GM12874 (cell line): Measurements from ENCODE around the gene EWSR1.

Source experiments
- TF ChIP-seq, protein P1 (sequence below): IDR thresholded peaks from 2 replicates; pipeline ENCODE4 v1.5.1; 2011; ENCODE audit warnings: low read depth, mild to moderate bottlenecking, control low read depth, low read length, moderate library complexity; ENCODE audit not compliant: insufficient read depth

EWSR1 gene

DNA sequence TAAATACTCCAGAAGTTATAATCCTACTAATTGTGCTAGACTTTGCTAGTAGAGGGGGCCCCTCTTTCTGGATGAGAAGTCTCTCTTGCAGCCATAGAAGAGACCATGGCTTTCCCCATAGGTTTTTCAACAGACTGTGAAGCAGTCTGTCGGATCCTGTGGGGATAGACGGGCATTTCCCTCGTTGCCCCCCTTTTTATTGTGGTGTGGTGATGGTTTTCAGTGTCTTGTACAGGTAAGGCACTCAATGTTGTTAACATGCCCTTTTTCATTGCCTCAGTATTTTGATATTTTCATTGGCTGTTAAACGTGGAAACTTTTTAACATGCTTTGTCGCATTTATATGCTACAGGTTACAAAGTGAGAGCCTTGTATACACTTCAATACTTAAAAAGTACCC is 22.0 kb downstream of the EWSR1 start:
- TF ChIP-seq, protein P1, sequence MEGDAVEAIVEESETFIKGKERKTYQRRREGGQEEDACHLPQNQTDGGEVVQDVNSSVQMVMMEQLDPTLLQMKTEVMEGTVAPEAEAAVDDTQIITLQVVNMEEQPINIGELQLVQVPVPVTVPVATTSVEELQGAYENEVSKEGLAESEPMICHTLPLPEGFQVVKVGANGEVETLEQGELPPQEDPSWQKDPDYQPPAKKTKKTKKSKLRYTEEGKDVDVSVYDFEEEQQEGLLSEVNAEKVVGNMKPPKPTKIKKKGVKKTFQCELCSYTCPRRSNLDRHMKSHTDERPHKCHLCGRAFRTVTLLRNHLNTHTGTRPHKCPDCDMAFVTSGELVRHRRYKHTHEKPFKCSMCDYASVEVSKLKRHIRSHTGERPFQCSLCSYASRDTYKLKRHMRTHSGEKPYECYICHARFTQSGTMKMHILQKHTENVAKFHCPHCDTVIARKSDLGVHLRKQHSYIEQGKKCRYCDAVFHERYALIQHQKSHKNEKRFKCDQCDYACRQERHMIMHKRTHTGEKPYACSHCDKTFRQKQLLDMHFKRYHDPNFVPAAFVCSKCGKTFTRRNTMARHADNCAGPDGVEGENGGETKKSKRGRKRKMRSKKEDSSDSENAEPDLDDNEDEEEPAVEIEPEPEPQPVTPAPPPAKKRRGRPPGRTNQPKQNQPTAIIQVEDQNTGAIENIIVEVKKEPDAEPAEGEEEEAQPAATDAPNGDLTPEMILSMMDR = no peak

DNA sequence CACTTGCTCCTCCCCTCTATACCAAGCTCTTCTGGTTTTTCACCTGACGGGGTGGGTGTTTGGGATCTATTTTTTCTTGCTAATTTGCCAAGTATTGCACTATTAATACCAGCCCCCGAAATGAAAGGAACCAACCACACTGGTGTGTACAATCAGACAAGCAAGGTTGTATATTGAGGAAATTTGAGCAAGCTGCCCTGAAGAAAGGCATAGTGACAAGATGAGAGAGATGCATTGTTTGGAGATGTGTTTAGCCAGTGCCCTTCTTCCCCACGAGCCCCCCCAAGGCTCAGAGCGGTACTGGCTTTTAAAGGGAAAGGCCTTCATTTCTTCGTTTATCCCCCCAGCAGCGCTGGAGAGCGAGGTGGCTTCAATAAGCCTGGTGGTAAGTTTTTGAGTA is 23.1 kb downstream of the EWSR1 start:
- TF ChIP-seq, protein P1 = no peak

DNA sequence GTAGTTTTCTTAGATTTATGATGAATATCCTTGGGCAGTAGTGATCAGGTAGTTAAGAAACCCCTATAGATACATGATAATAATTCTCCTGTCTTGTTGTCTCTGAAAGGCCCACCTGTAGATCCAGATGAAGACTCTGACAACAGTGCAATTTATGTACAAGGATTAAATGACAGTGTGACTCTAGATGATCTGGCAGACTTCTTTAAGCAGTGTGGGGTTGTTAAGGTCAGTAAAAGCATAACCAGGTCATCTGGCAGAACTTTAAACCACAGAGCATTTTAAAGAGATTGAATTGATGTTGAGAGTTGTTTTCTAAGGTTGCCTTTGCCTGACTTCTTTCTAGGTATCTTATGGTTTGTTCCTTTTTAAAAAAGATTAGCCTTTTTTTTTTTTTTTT is 24.3 kb downstream of the EWSR1 start:
- TF ChIP-seq, protein P1 = no peak

DNA sequence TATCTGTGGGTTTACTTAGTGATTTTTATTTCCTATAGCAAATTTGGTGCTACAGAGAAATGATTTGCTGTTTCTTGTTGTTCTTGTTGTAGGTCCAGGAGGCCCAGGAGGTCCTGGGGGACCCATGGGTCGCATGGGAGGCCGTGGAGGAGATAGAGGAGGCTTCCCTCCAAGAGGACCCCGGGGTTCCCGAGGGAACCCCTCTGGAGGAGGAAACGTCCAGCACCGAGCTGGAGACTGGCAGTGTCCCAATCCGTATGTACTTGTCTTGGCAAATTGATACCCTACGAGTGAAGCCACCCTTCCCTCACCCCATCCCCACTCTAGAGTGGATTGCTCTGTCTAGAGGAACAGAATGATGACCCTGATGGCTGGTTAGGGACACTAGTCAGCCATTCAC is 30.6 kb downstream of the EWSR1 start:
- TF ChIP-seq, protein P1 = no peak

DNA sequence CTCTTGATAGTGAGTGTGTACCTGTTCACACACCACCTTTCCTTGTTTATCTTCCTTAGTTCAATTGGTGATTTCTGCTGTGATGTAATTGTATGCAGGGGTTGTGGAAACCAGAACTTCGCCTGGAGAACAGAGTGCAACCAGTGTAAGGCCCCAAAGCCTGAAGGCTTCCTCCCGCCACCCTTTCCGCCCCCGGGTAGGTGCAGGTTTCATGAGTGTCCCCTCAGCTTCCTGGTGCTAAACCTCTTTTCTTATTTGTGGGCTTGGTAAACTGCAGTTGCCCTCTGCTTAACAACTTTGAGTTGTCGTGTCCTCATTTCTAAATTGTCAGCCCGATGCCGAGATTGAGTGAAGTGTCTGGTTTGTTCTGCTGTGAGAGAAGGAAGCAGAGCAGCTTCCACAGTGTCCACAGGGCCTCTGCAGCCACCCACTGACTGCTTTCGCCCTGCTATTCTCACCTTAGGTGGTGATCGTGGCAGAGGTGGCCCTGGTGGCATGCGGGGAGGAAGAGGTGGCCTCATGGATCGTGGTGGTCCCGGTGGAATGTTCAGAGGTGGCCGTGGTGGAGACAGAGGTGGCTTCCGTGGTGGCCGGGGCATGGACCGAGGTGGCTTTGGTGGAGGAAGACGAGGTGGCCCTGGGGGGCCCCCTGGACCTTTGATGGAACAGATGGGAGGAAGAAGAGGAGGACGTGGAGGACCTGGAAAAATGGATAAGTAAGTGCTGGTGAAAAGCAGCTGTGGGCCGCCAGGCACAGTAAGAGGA is 31.2 kb downstream of the EWSR1 start:
- TF ChIP-seq, protein P1 = no peak

DNA sequence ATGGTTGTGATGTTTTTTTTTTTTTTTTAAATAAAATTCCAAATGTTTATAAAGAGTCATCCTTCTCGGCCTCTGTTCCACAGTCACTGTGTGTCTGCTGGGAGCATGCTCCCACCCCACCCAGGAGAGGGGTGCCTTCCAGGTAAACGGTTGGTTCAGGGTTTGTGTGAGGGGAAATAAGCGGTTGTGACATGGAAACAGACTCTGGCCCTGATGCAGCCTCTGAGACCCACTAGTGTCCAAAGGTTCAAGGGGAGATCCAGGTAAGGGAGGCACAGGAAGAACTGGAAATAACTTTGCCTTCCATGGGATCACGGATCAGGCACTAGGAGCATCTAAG is 32.4 kb downstream of the EWSR1 start:
- TF ChIP-seq, protein P1 = no peak

DNA sequence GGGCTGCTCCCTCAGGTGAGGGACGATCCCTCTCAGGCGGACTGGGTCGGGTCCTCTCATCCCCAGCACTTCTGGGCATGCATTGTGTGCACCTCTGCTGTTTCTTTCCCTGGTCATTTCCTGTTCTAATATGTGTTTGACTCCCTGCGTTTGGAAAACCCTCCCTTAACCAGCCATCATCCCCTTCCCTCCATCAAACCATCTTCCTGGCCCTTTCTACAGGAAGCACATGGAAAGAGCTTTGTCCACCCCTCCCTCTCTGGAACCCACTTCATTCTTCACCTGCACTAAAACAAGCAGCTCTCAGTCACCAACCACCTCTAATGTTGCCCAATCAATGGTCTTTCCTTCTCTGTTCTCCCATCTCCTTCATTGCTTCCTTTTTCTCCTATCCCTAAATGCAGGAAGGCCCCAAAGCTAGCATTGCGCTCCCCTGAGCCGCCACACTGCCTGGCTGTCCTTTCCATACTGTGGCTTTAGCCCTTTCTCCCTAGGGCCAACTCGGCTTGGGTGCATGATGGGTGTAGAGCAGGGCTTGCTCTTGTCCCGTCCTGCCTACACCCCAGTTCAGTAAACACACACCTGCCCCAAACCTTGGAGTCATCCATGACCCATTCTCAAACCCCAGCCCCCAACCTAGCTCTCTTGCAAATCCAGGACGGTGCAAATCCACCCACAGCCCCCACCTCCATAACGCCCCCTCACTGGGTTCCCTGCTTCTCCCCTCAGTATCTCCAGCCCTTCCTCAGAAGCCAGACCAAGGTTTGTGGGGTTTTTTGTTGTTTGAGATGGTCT is 32.9 kb downstream of the EWSR1 start:
- TF ChIP-seq, protein P1 = no peak
